Hypothalamus (tissue), 51 donors: ENCODE results near the gene ZNF561.
"Not testable (repeated sequence)": the region's sequence is repeated elsewhere in the genome, so short reads cannot be mapped to it uniquely, and the experiment has no call there.

Source experiments
- DNase-seq, 51 donors: peaks; one replicate each; lab custom pipeline; 2025; lab: John Stamatoyannopoulos, UW

ZNF561 gene

GRCh38 chr19:9621156-9622037, at the start of gene ZNF561:
Gene ZNF561, minus strand, starts transcription at chr19:9621232. Its CDS starts 1,776 bp downstream, at chr19:9619456.
- peak; percentile 53 to 99 (median 81) for DNase-seq

DNA sequence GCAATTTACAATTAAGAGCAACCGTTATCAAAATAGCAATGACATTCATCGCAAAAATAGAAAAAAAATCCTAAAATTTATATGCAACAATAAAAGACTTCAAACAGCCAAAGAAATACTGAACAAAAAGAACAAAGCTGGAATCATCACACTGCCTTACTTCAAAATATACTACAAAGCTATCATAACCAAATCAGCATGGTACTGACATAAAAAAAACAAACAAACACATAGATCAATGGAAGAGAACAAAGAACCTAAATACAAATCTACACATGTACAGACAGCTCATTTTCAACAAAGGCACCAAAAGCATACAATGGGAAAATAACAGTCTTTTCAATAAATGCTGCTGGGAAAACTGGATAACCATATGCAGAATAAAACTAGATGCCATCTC, 47.5 kb upstream of the ZNF561 start:
- no peak for DNase-seq

- no peak for DNase-seq
These were observed 46.9 kb upstream of the ZNF561 start for GRCh38 chr19:9667898-9668297.

DNA sequence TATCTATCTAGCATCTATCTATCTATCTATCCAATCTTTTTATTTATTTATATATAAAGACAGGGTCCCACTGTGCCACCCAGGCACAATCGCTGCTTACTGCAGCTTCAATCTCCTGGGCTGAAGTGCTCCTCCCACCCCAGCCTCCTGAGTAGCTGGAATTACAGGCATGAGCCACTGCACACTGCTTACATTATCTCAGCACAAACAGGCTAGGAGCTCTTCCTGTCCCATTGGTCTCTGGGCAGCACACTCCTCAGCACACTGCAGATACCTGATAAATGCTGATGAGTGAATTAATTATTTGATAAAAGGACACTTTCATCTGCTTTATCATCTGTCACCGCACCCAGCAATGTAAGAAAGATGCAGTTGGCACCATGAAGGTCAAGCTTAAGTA, 37.7 kb upstream of the ZNF561 start:
- no peak for DNase-seq

DNA sequence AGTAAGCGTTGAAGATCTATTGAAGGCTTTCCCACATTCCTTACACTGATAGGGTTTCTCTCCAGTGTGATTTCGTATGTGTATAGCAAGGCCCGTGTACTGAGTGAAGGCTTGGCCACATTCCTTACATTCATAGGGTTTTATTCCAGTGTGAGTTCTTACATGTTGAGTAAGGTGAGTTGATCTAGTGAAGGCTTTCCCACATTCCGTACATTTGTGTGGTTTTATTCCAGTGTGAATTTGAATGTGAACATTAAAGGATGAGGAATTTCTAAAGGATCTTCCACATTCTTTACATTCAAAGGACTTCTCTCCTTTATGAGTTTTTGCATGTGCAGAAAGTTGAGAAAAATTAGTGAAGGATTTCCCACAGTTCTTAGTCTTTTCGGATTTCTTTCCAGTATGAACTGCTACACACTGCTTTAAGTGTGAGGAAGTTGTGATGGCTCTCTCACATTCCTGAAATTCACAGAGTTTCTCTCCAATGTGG, 32.1 kb upstream of the ZNF561 start:
- DNase-seq = not testable (repeated sequence)

DNA sequence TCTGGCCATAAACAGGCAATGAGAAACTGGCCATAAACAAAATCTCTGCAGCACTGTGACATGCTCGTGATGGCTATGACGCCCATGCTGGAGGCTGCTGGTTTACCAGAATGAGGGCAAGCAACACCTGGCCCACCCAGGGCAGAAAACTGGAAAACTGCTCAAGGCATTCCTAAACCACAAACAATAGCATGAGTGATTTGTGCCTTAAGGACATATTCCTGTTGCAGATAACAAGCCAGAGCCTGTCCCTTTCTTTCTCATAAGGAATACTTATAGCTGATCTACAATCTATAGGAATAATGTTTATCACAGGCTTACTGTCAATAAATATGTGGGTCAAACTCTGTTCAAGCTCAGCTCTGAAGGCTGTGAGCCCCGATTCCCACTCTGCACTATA, 30.4 kb upstream of the ZNF561 start:
- not testable (repeated sequence) for DNase-seq

- DNase-seq = no peak
These were observed 29.3 kb upstream of the ZNF561 start for GRCh38 chr19:9650345-9650744.

DNA sequence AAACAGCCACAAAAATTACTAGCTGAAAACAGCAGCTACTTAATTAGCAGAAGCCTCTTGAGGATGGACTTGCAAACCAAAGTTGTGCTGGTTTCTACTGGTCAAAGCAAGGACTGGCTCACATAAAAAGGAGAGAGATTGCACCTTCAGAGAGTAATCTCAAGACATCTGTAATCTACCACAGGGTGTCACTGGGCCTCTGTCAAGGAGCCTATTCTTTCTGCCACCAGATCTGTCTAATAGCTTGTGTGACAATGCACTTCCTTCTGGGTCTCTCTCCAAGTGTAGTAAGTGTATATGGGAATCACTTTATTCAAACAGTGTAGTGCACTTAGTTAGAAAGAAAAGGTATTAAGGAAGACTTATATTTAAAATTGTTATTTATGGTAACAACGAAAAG, 24.4 kb upstream of the ZNF561 start:
- no peak for DNase-seq

GRCh38 chr19:9644472-9644871, 23.4 kb upstream of the ZNF561 start:
- DNase-seq = no peak

DNA sequence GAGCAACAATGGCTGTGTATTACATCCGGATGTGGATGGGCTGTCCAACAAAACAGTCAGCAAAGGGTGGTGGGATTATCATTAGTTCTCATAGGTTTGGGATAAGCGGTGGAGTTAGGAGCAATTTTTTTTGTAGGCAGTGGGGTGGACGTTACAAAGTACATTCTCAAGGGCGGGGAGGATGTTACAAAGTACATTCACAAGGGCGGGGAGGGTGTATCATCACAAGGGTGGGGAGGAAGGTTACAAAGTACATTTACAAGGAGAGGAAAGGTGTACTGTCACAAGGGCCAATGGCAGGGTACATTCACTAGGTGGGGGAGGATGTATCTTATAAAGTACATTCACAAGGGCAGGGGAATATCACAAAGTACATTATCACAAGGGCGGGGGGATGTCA, 20.8 kb upstream of the ZNF561 start:
- no peak for DNase-seq

DNA sequence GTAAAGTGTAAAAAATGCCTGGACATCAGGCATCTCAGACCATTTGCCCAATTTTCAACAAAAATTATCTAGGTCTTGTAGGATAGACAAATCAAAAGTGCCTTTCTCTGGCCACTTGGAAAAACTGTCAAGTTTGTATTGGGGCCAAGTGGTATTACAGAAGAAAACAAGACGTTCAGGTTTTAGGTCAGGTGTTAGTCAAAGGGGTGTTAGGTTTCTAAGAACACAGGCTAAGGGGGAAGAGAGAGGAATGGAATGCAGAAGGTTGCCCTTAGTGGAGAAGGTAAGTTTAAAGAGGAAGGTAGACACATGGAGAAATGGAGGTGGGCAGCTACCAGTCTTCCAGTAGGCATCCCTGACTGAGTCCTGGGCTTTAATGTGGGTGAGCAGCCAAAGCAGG, 19.9 kb upstream of the ZNF561 start:
- no peak for DNase-seq

DNA sequence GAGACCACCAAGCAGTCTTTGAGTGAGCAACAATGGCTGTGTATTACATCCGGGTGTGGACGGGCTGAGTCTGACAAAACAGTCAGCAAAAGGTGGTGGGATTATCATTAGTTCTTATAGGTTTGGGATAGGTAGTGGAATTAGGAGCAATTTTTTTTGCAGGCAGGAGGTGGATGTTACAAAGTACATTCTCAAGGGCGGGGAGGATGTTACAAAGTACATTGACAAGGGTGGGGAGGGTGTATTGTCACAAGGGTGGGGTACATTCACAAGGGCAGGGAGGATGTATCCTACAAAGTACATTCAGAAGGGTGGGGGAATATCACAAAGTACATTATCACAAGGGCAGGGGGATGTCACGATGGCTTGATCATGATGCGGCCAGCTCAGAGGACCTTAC, 15.0 kb upstream of the ZNF561 start:
- no peak for DNase-seq

DNA sequence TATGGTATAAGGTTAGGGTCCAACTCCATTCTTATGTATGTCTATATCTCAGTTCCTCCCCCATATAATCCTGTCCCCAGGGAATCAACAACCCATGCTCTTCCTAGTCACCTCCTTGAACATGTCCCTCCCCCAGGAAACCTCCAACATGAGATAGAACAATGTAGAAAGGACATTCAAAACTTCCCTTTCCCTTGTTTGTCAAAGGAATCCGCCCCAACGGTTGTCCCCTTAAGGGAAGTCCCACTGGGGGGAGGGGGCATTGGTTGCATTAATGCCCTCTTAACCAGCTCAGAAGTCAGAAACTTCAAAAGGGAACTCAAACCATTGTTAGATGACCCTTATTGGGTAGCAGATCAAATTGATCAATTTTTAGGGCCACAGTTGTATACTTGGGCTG, 6.8 kb upstream of the ZNF561 start:
- DNase-seq = no peak

GRCh38 chr19:9622531-9622930, 1.5 kb upstream of the ZNF561 start:
- no peak for DNase-seq

GRCh38 chr19:9620842-9621155, 233 bp downstream of the ZNF561 start:
- DNase-seq = no peak

DNA sequence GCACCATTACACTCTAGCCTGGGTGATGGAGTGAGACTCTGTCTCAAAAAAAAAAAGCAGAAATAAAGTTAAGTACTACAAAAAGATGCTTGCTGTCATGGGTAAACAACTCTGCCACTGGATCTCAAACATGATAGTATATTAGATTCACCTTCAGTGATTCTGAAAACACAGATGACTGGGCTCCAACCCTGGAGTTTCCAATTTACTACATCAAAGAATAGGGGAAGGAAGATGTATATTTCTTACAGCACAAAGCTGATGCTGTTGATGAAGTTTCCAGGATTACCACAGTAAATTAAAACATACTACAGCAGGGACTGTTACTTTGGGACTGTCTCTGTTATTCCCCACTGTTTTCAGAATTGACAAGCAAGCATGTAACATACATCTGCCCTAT, 5.2 kb downstream of the ZNF561 start:
- no peak for DNase-seq

GRCh38 chr19:9610484-9611113, 10.4 kb downstream of the ZNF561 start:
- DNase-seq = no peak

- DNase-seq = no peak
These were observed 12.1 kb downstream of the ZNF561 start for GRCh38 chr19:9608912-9609311.

DNA sequence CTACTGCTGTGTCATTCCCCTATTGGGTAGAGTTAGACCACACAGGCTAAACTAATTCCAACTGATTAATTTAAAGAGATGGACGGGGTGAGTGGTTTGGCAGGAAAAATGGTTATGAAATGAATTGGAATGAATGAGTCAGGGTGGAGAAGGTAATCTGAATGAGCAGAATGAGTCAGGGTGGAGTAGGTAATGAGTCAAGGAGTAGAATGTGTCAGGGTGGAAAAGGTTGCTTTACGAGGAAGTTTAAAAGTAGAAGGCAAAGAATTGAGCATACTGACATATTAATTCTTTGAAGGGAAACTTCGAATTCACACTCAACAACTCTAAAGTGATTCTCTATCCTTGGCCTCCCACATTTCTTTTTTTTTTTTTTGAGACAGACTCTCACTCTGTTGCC, 24.0 kb downstream of the ZNF561 start:
- no peak for DNase-seq

DNA sequence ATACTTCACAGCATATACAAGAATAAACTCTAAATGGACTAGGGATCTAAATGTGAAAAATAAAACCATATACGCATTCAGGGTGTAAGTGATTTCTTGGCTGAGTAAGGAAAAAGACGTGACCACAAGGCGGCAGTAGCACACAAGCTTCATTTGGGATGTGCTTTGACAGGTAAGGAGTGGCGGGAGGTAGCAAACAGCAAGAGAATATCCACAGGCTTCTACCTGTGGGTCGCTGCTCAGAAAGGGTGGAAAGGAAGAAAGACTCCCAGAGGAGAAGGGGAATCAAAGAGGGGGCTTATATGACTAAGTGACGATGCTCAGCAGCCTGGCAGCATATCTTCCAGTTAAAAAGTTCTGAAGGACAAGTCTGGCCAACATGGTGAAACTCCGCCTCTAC, 34.3 kb downstream of the ZNF561 start:
- DNase-seq = peak in 37 of 51 donors; percentile 0 to 51 (median 12)

- peak; percentile 41 to 91 (median 76) for DNase-seq
These were observed 36.8 kb downstream of the ZNF561 start, which contains the start of gene ZNF121 for GRCh38 chr19:9584073-9584833. Gene ZNF121, minus strand, starts transcription at chr19:9584504. Its CDS starts 16,407 bp downstream, at chr19:9568097.
